GM10266 (cell line): Measurements from ENCODE around the gene OR10C1.

ENCODE experiments used
- DNase-seq: peaks from one replicate; pipeline ENCODE4 v3.0.0; 2012; ENCODE audit errors: extremely low spot score
- CTCF ChIP-seq: IDR thresholded peaks from 2 replicates; pipeline ENCODE4 v1.5.1; 2012; ENCODE audit warnings: mild to moderate bottlenecking, low read depth; ENCODE audit not compliant: control insufficient read depth, insufficient read depth; ENCODE audit errors: missing control alignments

OR10C1 gene

GRCh38 chr6:29439006-29439405 lies at the start of gene OR10C1:
Gene OR10C1, plus strand, starts transcription at chr6:29439306. Its CDS starts 710 bp downstream, at chr6:29440016.
- TF ChIP-seq CTCF, result no peak
- no peak for DNase-seq

GRCh38 chr6:29395331-29395730 lies 43.8 kb upstream of the OR10C1 start, which contains the start of gene OR12D2:
Gene OR12D2, plus strand, starts transcription at chr6:29395631. Its CDS starts 1,069 bp downstream, at chr6:29396700.
- no peak for DNase-seq
- no peak for TF ChIP-seq CTCF

GRCh38 chr6:29399525-29399924 lies 39.6 kb upstream of the OR10C1 start:
- DNase-seq, result no peak
- no peak for TF ChIP-seq CTCF

GRCh38 chr6:29403801-29404200 lies 35.3 kb upstream of the OR10C1 start:
- TF ChIP-seq CTCF, result no peak
- DNase-seq, result no peak

GRCh38 chr6:29414588-29414987 lies 24.5 kb upstream of the OR10C1 start, which contains the start of gene OR12D1:
Gene OR12D1, plus strand, starts transcription at chr6:29414928.
- DNase-seq, result no peak
- TF ChIP-seq CTCF, result no peak

GRCh38 chr6:29419516-29419915 lies 19.6 kb upstream of the OR10C1 start:
- no peak for DNase-seq
- TF ChIP-seq CTCF, result no peak

- no peak for TF ChIP-seq CTCF
- DNase-seq, result no peak
These were observed 14.9 kb upstream of the OR10C1 start for GRCh38 chr6:29424168-29424567.

- no peak for DNase-seq
- no peak for TF ChIP-seq CTCF
These were observed 14.5 kb upstream of the OR10C1 start for GRCh38 chr6:29424575-29424974.
